ENCODE data around the gene VRTN.
"Not testable (repeated sequence)": the region's sequence is repeated elsewhere in the genome, so short reads cannot be mapped to it uniquely, and the experiment has no call there.

VRTN gene

GRCh38 chr14:74349757-74350156 lies 1.5 kb downstream of the VRTN start:
- no peak for DNase-seq (ENCODE audit: low read depth)

- DNase-seq (ENCODE audit: low read depth), result no peak
Measured at GRCh38 chr14:74350211-74350927, 2.1 kb downstream of the VRTN start.

DNA sequence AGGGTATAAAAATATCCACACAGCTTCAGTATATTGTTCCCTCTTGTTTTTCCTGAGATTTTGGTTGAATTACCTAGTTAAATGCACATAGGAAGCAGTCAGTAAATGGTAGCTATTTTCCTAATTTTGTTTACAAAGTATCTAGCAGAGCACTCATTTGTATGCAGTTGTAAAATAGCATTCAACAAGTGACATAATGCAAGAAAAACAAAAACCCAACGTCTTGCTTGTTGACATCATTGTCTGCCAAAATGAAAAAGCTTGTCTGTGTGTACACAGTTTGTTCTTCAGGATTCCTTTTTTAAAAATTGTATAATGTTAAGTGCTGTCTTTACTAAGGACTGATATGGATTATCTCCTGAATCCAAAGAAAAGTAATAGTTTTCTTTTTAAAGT lies 2.7 kb downstream of the VRTN start:
- no peak for DNase-seq (ENCODE audit: low read depth)

DNA sequence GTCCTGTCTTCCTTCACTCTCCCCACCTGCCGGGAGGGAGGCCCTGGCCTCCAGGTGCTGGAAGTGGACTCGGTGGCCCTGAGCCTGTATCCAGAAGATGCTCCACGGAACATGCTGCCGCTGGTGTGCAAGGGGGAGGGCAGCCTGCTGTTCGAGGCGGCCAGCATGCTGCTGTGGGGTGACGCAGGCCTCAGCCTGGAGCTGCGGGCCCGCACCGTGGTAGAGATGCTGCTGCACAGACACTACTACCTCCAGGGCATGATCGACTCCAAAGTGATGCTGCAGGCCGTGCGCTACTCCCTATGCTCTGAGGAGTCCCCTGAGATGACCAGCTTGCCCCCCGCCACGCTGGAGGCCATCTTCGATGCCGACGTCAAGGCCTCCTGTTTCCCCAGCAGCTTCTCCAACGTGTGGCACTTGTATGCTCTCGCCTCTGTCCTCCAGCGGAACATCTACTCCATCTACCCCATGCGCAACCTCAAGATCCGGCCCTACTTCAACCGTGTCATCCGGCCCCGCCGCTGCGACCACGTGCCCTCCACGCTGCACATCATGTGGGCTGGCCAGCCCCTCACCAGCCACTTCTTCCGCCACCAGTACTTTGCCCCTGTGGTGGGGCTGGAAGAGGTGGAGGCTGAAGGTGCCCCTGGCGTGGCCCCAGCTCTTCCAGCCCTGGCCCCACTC lies 8.8 kb downstream of the VRTN start:
- DNase-seq (ENCODE audit: low read depth), result no peak

- no peak for DNase-seq (ENCODE audit: low read depth)
Measured at GRCh38 chr14:74357585-74357984, 9.3 kb downstream of the VRTN start.

DNA sequence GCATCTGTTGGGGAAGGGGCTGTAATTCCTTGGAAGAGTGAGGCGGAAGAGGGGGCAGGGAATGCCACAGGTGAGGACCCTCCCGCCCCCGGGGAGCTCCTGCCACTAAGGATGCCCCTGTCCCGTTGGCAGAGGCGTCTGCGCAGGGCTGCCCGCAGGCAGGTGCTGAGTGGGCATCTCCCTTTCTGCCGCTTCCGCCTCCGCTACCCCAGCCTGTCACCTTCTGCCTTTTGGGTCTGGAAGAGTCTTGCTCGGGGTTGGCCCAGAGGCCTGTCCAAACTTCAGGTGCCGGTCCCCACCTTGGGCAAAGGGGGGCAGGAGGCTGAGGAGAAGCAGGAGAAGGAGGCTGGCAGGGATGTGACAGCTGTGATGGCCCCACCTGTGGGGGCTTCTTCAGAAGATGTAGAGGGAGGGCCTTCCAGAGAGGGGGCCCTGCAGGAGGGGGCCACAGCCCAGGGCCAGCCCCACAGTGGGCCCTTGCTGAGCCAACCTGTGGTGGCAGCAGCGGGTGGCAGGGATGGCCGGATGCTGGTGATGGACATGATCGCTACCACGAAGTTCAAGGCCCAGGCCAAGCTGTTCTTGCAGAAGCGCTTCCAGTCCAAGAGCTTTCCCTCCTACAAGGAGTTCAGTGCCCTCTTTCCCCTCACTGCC lies 10.0 kb downstream of the VRTN start:
- DNase-seq (ENCODE audit: low read depth), result no peak

DNA sequence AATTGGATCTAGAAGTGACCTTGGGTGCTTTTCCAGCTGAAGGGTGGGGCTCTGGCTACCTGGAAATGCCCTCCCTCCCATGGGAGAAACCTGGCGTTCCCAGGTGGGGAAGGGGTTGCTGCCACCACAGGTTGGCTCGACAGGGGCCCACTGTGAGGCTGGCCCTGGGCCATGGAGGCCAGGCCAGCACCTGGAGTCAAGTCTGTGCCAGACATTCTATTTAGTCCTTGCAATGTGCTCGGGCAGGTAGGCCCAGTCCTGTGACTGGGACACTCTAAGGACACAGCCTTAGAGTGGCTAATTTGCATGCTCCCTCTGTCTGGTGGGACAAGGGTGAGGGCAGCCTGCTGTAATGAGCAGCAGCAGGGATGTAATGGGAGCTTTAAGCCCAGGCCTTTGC lies 11.9 kb downstream of the VRTN start:
- DNase-seq (ENCODE audit: low read depth), result no peak

DNA sequence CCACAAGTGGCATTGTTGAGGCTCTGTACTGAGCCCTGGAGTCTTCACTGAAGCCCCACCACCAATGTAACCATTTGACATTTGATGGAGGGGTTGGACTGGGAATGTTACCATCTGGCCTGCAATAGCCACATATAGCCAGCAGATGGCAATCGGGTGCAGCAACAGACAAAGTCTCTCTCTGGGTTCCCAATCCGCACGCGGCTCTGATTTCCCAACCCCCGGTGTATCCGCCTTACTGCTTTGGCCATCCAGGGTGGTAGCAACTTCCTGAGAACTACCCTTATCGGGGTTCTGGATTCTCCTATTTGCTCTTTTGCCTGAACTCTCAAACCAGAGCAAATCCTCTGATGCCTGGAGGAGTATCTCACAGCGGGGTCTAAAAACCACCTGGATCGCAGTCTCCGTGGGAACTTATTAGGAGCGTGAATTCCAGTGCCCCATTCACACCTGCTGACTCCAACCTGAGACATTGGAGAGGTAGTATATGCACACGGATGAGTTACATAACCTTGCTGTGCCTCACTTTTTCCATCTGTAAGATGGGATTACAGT lies 14.2 kb downstream of the VRTN start:
- DNase-seq (ENCODE audit: low read depth), result peak; percentile 46

- DNase-seq (ENCODE audit: low read depth), result no peak
Measured at GRCh38 chr14:74364271-74364880, 16.1 kb downstream of the VRTN start.

DNA sequence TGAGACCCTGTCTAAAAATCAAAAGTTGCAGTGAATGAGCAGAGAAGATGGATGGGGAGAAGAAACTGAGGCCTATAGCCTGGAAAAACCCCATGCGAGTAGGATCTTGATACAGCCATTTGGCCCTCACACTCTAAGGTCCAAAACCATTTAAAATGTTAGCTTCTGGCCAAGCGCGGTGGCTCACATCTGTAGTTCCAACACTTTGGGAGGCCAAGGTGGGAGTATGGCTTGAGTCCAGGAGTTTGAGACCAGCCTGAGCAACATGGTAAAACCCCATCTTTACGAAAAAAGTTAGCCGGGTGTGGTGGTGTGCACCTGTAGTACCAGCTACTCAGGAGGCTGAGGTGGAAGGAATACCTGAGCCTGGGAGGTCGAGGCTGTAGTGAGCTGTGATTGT lies 19.8 kb downstream of the VRTN start:
- no peak for DNase-seq (ENCODE audit: low read depth)

- DNase-seq (ENCODE audit: low read depth), result no peak
Measured at GRCh38 chr14:74368441-74368840, 20.2 kb downstream of the VRTN start.

- no peak for DNase-seq (ENCODE audit: low read depth)
Measured at GRCh38 chr14:74377976-74378690, 29.9 kb downstream of the VRTN start.

GRCh38 chr14:74380172-74380571 lies 31.9 kb downstream of the VRTN start:
- DNase-seq (ENCODE audit: low read depth), result no peak

DNA sequence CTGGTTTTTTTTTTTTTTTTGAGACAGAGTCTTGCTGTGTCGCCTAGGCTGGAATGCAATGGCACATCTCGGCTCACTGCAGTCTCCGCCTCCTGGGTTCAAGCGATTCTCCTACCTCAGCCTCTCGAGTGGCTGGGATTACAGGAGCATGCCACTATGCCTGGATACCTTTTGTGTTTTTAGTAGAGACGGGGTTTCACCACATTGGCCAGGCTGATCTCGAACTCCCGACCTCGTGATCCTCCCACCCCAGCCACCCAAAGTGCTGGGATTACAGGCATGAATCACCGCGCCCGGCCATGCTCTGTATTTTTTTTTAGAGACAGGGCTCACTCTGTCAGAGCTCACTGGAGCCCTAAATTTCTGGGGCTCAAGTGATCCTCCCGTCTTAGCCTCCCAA lies 32.6 kb downstream of the VRTN start:
- DNase-seq (ENCODE audit: low read depth), result no peak

- not testable (repeated sequence) for DNase-seq (ENCODE audit: low read depth)
Measured at GRCh38 chr14:74381571-74381970, 33.3 kb downstream of the VRTN start.

DNA sequence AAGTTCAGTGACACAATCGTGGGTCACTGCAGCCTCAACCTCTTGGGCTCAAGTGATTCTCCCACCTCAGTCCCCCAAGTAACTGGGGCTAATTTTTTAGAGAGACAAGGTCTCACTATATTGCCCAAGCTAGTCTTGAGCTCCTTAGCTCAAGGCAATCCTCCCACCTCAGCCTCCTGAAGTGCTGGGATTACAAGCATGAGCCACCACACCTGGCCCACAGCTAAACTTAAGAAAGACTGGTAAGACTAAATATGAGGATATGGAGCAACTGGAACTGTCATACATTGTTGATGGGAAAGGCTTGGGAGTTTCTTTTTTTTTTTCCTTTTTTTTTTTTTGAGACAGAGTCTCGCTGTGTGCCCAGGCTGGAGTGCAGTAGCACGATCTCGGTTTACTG lies 34.0 kb downstream of the VRTN start:
- DNase-seq (ENCODE audit: low read depth), result no peak

DNA sequence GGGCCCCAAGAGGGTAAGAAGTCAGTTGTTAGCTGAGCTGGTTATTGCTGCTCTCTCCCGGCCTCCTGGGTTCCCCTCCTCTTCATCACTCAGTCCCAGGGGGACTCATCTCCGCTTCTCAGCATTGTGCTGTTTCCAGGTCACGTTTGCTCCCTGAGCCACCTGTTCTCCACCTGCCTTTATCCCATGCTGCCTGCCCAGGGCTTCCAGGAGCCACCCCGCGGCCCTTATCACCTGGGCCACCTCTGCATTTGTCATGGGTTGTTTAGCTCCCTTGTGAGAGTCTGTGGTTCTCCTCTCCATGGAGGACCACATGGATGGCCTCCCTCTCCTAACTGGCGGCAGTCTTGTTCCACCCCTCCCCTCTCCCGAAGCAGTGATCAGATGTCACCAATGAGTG lies 41.7 kb downstream of the VRTN start:
- DNase-seq (ENCODE audit: low read depth), result no peak

DNA sequence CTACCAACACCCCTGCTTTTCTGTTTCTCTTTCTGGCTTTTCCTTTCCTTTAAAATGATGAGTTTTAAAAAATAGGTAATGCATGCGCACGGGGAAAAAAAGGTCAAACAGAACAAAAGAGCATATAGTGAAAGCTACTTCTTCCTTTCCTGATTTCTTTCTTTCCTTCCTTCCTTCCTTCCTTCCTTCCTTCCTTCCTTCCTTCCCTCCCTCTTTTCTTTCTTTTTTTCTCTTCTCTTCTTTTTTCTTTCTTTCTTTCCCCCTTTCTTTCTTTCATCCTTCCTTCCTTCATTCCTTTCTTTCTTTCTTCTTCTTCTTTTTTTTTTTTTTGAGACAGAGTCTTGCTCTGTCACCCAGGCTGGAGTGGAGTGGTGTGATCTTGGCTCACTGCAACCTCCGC lies 42.2 kb downstream of the VRTN start:
- DNase-seq (ENCODE audit: low read depth), result not testable (repeated sequence)

DNA sequence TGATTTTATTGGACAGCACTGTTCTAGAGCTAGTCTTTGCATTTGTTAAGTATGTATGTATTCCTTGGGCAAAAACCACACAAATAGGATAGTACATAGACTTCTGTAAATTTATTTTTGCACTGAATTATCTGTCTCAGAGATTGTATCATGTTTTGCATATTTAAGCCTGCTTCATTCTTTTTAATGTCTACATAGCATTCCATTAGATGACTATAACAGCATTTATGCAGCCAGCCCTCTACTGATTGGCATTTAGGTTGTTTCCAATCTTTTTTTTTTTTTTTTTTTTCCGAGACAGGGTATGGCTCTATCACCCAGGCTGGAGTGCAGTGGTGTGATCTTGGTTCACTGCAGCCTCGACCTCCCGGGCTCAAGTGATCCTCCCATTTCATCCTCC lies 43.2 kb downstream of the VRTN start:
- no peak for DNase-seq (ENCODE audit: low read depth)

DNA sequence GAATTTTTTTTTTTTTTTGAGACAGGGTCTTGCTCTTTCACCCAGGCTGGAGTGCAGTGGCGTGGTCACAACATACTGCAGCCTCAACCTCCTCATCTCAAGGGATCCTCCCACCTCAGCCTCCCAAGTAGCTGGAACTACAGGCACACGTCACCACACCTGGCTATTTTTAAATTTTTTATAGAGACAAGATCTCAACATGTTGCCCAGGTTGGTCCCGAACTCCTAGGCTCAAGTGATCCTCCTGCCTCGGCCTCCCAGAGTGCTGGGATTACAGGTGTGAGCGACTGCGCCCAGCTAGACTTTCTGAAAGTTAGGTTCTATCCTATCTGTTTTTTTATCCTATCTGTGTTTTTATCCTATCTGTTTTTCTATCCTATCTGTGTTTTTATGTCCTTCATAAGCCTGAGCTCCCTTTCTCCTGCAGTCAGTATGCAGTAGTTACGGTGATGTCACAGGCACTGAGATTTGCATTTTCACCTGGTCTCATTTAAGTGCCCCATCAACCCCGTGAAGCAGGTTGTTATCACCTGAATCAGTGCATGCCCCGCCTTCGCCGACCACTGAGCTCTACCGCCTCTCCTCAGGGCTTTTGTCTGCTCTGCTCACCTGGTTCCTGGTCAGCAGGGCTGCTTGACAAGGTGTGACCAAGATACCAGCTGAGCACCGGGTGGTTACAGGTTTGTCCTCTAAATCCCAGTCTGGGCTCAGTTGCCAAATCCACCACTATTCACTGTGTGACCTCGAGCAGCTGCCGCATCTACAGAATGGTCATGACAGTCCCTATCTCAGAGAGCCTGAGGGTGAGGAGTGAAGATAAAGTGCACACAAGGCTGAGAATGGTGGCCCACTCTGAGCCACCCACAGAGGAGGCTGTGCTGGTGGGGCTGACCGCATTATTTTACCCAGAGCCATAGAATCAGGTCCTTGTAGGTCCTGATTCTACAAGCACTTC lies 44.6 kb downstream of the VRTN start:
- no peak for DNase-seq (ENCODE audit: low read depth)

- DNase-seq (ENCODE audit: low read depth), result no peak
Measured at GRCh38 chr14:74394549-74394948, 46.3 kb downstream of the VRTN start.

Measured in stimulated activated CD8-positive, alpha-beta memory T cell treated with anti-CD3 and anti-CD28 coated beads, Interleukin-12 subunit alpha, Interleukin-12 subunit beta, amount 100 ng/mL, for 1 hour (primary cell).